HG03575 (cell line): ENCODE data around the gene TIPIN.
"Not testable (repeated sequence)": the region's sequence is repeated elsewhere in the genome, so short reads cannot be mapped to it uniquely, and the experiment has no call there.

ENCODE experiments used
- ATAC-seq: cut with Tn5 transposase; IDR thresholded peaks from one replicate; pipeline ENCODE4 v1.9.1; 2021; ENCODE audit not compliant: unreplicated experiment, insufficient number of reproducible peaks, low FRiP score; ENCODE audit errors: extremely low read depth

TIPIN gene

GRCh38 chr15:66387163-66388042 lies 30.9 kb upstream of the TIPIN start:
- no peak for ATAC-seq

- peak; percentile 37 for ATAC-seq
Measured at GRCh38 chr15:66386204-66387123, 30.0 kb upstream of the TIPIN start, which contains the start of gene MAP2K1. Gene MAP2K1 (plus strand): TSS chr15:66386912. CDS start chr15:66387348, 436 bp downstream.

- ATAC-seq = not testable (repeated sequence)
Measured at GRCh38 chr15:66381376-66381775, 24.9 kb upstream of the TIPIN start.

GRCh38 chr15:66378814-66379430 lies 22.4 kb upstream of the TIPIN start:
- no peak for ATAC-seq

GRCh38 chr15:66374179-66374578 lies 17.7 kb upstream of the TIPIN start:
- ATAC-seq = no peak

GRCh38 chr15:66369773-66370651 lies 13.5 kb upstream of the TIPIN start:
- no peak for ATAC-seq

- ATAC-seq = no peak
Measured at GRCh38 chr15:66364944-66365528, 8.6 kb upstream of the TIPIN start.

GRCh38 chr15:66362776-66363175 lies 6.3 kb upstream of the TIPIN start:
- no peak for ATAC-seq

- not testable (repeated sequence) for ATAC-seq
Measured at GRCh38 chr15:66361745-66362460, 5.4 kb upstream of the TIPIN start.

- ATAC-seq = no peak
Measured at GRCh38 chr15:66359740-66360139, 3.3 kb upstream of the TIPIN start.

GRCh38 chr15:66356077-66356358 lies 467 bp downstream of the TIPIN start:
- ATAC-seq = no peak

GRCh38 chr15:66348530-66348929 lies 8.0 kb downstream of the TIPIN start:
- ATAC-seq = not testable (repeated sequence)

GRCh38 chr15:66328771-66329170 lies 27.7 kb downstream of the TIPIN start:
- ATAC-seq = no peak

GRCh38 chr15:66327736-66328135 lies 28.7 kb downstream of the TIPIN start:
- no peak for ATAC-seq

- ATAC-seq = no peak
Measured at GRCh38 chr15:66326051-66326450, 30.4 kb downstream of the TIPIN start.

GRCh38 chr15:66323312-66323928 lies 33.1 kb downstream of the TIPIN start:
- ATAC-seq = no peak

- ATAC-seq = no peak
Measured at GRCh38 chr15:66312144-66312543, 44.3 kb downstream of the TIPIN start.
